HG02678 (cell line): ENCODE results near the gene NEU1.
"Not testable (repeated sequence)": the region's sequence is repeated elsewhere in the genome, so short reads cannot be mapped to it uniquely, and the experiment has no call there.

Experiments used
- ATAC-seq: cut with Tn5 transposase; IDR thresholded peaks from one replicate; pipeline ENCODE4 v1.9.1; 2021; ENCODE audit warnings: mild to moderate bottlenecking, moderate library complexity; ENCODE audit not compliant: unreplicated experiment

The NEU1 gene

GRCh38 chr6:31847276-31847978 is 15.2 kb downstream of the NEU1 start:
- ATAC-seq, result no peak

DNA sequence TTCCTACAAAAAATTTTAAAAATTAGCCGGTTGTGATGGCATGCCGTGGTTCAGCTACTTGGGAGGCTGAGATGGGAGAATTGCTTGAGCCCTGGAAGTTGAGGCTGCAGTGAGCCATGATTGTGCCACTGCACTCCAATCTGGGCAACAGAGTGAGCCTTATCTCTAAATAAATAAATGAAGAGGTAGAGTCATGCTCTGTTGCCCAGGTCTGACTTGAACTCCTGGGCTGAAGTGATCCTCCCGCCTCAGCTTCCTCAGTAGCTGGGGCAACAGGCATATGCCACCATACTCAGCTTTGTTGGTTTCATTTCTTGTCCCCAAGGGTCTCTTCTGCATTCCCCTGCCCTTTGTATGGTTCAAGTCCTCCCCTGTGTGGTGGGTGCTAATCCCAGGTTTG is 18.1 kb downstream of the NEU1 start:
- ATAC-seq, result no peak

DNA sequence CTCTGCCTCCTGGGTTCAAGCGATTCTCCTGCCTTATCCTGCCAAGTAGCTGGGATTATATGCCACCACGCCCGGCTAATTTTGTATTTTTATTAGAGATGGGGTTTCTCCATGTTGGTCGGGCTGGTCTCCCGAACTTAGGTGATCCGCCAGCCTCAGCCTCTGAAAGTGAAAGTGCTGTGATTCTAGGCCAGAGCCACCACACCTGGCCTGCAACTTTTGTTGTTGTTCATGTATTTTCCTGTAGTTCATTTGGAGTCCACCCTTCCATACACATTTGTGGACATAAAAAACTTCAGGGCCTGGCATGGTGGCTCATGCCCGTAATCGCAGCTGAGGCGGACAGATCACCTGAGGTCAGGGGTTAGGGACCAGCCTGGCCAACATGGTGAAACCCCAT is 20.6 kb downstream of the NEU1 start:
- ATAC-seq, result no peak

- not testable (repeated sequence) for ATAC-seq
Measured at GRCh38 chr6:31839779-31840126, 22.9 kb downstream of the NEU1 start.

- ATAC-seq, result no peak
Measured at GRCh38 chr6:31838968-31839367, 23.7 kb downstream of the NEU1 start.

DNA sequence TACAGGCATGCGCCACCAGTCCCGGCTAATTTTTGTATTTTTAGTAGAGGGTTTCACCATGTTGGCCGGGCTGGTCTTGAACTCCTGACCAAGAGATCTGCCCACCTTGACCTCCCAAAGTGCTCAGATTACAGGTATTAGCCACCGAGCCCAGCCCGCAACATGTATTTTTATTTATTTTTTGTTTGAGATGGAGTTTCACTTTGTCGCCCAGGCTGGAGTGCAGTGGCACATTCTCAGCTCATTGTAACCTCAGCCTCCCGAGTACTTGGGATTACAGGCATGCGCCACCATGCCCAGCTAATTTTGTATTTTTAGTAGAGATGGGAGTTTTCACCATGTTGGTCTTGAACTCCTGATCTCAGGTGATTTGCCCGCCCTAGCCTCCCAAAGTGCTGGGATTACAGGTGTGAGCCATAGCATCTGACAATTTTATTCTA is 24.5 kb downstream of the NEU1 start:
- ATAC-seq, result not testable (repeated sequence)

- ATAC-seq, result no peak
Measured at GRCh38 chr6:31837369-31838113, 25.1 kb downstream of the NEU1 start.

DNA sequence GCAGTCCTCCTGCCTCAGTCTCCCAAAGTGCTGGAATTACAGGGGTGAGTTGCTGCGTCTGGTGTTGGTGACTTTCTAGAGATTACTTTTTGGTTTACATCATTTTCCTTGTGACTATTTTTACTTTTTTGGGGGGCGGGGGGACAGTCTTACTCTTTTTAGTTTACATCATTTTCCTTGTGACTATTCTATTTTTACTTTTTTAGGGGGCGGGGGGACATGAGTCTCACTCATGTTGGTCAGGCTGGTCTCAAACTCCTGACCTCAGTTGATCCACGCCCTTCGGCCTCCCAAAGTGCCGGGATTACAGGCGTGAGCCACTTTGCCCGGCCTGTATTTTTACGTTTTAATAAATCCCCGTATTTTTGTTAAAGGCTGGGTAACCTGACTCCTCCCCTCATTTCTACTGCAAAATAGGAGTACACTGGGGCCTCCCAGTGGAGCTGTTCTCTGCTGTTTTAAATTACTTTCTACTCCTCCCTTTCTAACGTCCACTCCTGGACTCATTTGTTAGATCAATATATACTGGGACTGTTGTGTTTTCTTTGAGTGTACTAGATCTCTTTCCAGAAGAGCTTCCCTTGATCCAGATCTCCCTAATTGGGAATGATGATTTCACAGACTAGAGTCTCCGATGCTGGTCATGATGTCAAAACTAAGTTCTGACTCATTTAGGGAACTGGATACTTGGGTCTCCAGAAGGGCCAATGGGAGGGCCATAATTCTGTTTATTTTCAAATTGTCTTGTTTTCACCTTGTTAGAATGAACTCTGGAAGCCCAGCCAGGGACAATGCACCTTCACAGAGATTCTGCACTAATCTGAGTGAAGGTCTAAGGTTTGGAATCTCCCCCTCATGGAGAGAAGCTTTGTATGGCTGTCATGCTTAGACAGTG is 25.9 kb downstream of the NEU1 start:
- no peak for ATAC-seq

GRCh38 chr6:31836047-31836473 is 26.6 kb downstream of the NEU1 start:
- no peak for ATAC-seq

- peak; percentile 49 for ATAC-seq
Measured at GRCh38 chr6:31834367-31835250, 28.0 kb downstream of the NEU1 start.

DNA sequence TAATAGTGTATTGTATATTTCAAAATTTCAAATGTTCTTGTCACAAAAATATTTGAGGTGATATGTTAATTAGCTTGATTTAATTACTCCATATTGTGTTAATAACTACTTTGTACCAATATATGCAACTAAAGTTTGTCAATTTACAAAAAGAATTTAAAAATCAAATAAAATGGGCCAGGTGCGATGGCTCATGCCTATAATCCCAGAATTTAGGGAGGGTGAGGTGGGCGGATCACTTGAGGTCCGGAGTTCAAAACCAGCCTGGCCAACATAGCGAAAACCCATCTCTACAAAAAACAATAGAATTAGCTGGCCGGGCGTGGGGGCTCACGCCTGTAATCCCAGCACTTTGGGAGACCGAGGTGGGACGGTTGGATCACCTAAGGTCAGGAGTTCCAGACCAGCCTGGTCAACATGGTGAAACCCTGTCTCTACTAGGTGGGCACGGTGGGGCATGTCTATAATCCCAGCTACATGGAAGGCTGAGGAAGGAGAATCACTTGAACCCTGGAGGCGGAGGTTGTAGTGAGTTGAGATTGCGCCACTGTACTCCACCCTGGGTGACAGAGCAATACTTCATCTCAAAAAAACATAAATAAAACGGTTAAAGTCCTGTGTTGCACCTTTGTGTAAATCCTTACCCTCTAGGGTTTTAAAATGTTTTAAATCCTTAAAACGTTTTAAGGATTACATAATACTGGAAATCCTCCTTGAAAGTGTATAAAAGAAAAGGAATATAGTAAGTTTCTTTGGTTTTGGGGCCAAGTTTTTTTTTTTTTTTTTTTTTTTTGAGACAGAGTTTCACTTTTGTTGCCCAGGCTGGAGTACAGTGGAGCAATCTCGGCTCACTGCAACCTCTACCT is 31.0 kb downstream of the NEU1 start:
- no peak for ATAC-seq

DNA sequence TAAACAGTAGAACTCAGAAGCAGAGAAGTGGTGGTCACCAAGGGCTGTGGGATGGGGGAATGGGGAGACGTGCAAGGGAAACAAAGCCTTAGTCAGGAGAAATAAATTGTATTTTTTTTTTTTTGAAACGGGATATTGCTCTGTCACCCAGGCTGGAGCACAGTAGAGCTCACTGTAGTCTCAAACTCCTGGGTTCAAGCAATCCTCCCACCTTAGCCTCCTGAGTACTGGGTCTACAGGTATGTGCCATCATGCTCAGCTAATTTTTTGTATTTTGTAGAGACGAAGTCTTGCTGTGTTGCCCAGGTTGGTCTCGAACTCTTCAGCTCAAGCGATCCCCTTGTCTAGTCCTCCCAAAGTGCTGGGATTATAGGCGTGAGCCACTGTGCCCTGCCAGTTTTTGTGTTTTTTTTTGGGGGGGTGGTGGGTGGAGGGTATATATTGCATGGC is 31.7 kb downstream of the NEU1 start:
- no peak for ATAC-seq

DNA sequence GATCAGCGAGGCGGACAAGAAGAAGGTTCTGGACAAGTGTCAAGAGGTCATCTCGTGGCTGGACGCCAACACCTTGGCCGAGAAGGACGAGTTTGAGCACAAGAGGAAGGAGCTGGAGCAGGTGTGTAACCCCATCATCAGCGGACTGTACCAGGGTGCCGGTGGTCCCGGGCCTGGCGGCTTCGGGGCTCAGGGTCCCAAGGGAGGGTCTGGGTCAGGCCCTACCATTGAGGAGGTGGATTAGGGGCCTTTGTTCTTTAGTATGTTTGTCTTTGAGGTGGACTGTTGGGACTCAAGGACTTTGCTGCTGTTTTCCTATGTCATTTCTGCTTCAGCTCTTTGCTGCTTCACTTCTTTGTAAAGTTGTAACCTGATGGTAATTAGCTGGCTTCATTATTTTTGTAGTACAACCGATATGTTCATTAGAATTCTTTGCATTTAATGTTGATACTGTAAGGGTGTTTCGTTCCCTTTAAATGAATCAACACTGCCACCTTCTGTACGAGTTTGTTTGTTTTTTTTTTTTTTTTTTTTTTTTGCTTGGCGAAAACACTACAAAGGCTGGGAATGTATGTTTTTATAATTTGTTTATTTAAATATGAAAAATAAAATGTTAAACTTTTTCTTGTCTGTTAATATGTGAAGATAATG is 32.9 kb downstream of the NEU1 start:
- ATAC-seq, result no peak

DNA sequence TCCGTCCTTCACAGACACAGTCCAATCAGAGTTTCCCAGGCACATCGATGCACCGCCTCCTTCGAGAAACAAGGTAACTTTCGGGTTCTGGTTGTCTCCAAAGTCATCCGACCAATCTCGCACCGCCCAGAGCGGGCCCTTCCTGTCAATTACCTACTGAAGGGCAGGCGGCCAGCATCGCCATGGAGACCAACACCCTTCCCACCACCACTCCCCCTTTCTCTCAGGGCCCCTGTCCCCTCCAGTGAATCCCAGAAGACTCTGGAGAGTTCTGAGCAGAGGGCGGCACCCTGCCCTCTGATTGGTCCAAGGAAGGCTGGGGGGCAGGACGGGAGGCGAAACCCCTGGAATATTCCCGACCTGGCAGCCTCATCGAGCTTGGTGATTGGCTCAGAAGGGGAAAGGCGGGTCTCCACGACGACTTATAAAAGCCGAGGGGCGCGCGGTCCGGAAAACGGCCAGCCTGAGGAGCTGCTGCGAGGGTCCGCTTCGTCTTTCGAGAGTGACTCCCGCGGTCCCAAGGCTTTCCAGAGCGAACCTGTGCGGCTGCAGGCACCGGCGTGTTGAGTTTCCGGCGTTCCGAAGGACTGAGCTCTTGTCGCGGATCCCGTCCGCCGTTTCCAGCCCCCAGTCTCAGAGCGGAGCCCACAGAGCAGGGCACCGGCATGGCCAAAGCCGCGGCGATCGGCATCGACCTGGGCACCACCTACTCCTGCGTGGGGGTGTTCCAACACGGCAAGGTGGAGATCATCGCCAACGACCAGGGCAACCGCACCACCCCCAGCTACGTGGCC is 35.1 kb downstream of the NEU1 start, which contains the start of gene HSPA1B:
TSS of gene HSPA1B (plus strand) at position 453 of the 794 bp plus-strand sequence. CDS start at position 666, 213 bp downstream.
- ATAC-seq, result peak; percentile 72

- peak; percentile 14 for ATAC-seq
Measured at GRCh38 chr6:31826793-31827285, 35.8 kb downstream of the NEU1 start.

DNA sequence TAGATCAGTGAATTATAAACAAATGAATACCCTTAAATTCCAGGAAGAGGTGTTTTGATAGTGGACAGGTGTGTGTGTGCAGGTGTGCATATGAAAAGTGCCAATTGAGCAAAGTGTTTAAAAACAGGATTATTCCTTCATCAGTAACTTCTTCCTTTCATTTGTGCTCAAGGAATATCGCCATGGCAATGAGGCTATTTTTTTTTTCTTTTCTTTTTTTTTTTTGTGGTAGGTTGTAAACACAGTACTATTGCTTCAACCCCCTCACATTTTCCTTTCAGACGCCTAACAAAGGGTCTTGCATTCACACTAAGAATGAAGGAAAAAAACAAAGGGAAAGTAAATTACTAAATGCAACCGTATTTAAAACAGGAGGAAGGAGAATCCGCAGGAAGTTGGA is 37.1 kb downstream of the NEU1 start:
- ATAC-seq, result no peak

DNA sequence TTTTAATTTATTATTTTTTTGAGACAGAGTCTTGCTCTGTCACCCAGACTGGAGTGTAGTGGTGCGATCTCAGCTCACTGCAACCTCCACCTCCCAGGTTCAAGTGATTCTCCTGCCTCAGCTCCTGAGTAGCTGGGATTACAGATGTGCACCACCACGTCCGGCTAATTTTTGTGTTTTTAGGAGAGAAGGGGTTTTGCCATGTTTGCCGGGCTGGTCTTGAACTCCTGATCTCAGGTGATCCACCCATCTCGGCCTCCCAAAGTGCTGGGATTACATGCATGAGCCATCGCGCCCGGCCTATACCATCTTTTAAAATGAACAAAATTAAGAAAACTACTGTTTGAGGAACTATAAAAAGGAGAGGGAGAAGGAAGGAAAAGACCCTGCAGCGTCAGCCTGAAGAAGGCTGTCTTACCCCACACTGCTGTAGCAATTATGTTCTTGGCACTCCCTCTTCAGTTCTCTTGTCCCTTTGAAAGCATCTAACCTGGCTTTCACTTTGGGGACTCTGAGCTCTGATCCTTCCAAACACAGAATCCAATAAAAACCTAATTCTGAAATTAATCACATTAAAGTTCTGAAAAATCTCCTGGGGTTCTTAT is 38.9 kb downstream of the NEU1 start:
- not testable (repeated sequence) for ATAC-seq
